RPMI7951 (cell line): ENCODE measurements around the gene OIP5. TPM values are rescaled to one million over a fixed set of nuclear protein-coding genes. Genes with fewer than 3 reads are reported as not detected.
A peak's percentile ranks its signal among the peaks of the same experiment; 100 is the strongest.
"Not testable (repeated sequence)": the region's sequence is repeated elsewhere in the genome, so short reads cannot be mapped to it uniquely, and the experiment has no call there.

ENCODE experiments used
- DNase-seq: peaks from one replicate; pipeline ENCODE4 v3.0.0-alpha.2; 2012; ENCODE audit warnings: low read depth
- total RNA-seq: library from RNA; depleted of rRNA; stranded (reverse); fragments of >200 nt; shearing (Covaris generic); gene quantifications from 2 replicates; pipeline ENCODE4 v1.2.3, GENCODE V29; 2014; rRNA removed

OIP5 gene
- total RNA-seq, result 64.2 and 92.3 TPM in 2 replicates

- DNase-seq, result peak; percentile 100
Measured at GRCh38 chr15:41332194-41333025, at the start of gene OIP5, which contains the start of gene NUSAP1. Gene OIP5, minus strand, starts transcription at chr15:41332591. Its CDS starts 30 bp downstream, at chr15:41332561. Gene NUSAP1, plus strand, starts transcription at chr15:41332881. Its CDS starts 77 bp downstream, at chr15:41332958.

GRCh38 chr15:41377978-41378377 is 45.6 kb upstream of the OIP5 start:
- DNase-seq, result no peak

DNA sequence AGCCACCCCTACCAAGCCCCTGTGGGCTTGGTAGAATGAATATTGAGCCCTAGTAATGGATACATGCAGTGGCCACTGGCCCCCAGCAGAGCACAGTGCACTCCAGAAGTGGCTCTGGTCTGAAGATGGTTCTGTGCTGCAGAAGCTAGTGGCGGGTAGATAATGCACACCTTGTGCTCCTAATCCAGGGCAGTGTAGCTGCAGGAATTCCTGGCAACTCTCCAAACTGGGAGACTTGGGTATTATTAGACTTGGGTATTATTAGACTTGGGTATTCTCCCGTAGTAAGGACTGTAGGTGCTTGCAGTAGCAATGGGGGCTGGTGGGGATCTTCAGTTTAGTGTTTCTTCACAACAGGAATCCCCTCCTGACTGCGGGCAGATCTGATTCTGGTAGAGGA is 35.0 kb upstream of the OIP5 start:
- DNase-seq, result peak; percentile 10

GRCh38 chr15:41354371-41354770 is 22.0 kb upstream of the OIP5 start:
- DNase-seq, result no peak

DNA sequence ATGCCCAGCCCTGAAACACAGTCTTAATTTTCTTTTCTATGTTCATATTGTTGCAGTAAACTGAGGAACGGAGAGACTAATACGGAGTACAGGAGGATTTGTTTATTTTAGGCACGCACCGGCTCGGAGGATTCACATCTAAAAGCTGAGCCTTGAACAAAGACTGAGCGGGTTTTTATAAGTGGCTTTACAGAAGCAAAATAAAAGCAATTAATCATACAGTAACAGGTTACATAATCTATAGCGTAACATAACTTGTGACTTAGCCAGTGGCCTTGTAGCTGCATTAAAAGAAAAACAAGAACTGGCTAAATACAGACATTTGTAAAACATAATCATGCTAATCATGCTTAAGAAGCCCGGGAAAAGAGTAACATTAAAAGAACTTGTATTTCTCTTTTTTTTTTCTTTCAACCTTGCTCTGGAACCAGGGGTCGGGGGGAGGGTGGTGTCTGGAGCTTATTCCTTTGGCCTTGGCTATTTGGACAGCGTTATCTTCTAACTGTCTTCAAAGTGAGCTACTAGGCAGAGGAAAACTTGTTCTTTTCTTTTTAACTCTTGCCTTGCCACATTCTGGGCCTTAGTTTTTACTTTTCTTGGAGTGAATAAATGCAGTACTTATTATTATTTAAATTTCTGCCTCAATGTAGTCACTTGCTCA is 17.8 kb upstream of the OIP5 start:
- DNase-seq, result no peak

DNA sequence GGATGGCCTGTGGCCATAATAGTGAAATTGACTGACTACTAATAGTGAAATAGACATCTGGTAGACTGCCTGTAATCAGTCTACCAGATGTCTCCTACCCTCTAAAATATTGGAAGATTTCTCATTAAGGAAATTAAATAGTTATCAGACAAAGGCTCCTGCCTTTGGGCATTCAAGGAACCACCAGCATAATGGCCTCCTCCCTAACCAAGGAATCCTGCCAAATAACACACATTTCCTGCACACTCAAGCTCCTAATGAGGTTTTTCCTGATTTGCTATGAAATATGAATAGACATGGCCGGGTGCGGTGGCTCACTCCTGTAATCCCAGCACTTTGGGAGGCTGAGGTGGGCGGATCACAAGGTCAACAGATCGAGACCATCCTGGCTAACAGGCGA is 14.8 kb upstream of the OIP5 start:
- no peak for DNase-seq

DNA sequence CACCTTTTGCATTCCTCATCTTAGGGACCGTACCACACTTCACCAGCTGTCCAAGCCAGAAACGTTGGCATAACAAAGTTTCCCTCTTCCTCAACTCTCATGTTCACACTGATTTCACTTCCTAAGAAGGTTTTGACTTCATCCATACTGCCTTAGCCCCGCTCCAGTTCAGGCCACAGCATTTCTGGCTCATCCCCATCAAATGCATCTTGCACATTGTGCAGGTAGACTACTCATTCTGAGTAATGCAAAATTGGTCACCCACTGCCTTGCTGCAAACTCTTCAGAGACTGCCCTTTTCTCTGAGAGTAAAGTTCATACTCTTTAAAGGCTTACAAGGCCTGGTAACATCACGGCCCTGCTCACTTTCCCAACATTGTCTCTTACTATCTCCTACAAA is 9.1 kb upstream of the OIP5 start:
- no peak for DNase-seq

DNA sequence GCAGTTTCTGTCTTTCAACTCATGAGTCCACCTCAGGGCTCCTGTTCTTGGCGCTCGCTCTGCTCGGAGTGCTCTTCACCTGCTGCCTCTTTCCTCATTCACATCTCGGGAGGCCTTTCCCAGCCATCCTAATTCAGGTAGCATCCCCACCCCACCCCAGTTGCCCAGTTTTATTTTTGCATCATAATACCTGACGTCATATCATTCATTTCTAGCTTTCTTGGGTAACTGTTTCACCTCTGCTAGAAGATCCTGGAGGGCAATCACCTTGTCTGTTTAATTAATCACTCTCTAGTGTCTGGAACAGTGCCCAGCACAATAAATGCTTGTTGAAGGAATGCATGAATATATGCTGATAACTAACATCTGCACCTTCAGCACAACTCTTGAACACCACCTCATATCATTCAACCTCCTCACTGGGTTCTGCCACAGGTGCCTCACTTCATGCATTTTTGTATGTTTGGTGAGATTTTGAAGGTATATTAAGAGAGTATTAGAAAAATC is 7.9 kb upstream of the OIP5 start:
- no peak for DNase-seq

GRCh38 chr15:41337631-41338522 is 5.5 kb upstream of the OIP5 start:
- DNase-seq, result peak; percentile 65

DNA sequence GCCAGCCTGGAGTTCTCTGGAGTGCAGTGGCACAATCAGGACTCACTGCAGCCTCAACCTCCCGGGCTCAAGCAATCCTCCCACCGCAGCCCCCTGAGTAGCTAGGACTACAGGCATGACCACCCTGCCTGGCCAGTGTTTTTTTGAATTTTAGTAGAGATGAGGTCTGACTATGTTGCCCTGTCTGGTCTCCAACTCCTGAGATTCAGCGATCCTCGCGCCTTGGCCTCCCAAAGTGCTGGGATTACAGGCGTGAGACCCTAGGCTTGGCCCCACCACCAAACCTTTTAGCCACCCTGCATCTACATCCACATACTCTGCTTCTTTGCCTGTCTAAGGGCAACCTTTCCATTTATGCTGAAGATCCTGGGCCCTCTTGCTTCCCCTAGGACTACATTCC is 4.7 kb upstream of the OIP5 start:
- DNase-seq, result no peak

DNA sequence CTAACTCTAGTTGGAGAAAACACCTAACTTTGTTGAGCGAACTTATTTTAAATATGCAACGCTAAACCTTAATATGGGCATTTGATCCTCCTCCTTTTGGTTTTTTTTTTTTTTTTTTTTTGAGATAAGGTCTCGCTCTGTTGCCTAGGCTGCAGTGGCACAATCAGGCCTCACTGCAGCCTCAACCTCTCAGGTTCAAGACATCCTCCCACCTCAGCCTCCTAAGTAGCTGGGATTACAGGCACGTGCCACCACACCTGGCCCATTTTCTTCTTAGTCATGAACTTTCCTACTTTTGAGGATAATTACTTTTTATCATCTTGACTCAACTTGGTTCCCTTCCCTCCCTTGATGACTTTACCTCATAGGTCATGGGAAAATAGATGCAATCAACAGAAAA is 4.2 kb upstream of the OIP5 start:
- DNase-seq, result no peak

- DNase-seq, result no peak
Measured at GRCh38 chr15:41334293-41335120, 2.1 kb upstream of the OIP5 start.

DNA sequence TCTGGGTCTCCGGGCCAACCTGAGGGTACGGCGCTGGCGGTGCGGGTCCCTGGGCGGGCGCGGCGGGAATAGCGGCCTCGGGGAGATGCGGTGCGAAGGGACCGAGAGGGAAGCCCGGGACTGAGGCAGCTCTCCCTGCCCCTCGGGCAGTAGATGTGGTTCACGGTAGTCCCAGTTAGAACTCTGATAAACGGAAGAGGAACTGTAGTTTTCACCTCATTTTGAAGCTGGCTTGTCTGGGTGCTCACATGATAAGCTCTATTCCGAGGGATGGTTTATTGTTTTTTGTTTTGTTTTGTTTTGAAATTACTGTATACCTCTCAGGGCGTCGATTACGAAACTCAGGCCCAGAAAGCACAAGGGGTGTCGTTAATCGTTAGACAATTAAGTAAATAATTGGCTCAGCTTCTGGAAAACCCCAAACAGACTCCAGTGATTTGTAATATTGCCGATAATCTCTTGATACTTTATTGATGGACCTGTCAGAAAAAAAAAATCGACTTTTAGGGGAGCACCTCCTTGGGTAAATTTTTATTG is 703 bp upstream of the OIP5 start:
- no peak for DNase-seq

DNA sequence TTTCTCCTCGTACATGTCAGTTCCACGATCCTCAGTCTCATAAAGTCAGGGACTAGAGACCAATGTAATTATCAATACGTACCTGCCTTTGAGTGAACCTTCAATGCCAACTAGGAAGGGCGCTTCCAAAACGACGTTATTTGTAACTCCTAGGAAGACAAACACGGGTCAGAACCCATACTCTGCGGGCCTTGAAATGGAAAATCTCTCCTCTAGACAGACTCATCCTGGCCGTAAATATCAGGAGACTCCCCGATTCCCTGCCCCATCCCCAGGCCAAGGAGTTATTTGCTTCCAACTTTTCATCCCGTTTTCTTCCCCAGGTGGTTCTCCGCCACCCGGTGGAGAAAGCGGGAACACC is 578 bp downstream of the OIP5 start:
- no peak for DNase-seq

GRCh38 chr15:41331281-41331680 is 1.1 kb downstream of the OIP5 start:
- no peak for DNase-seq

DNA sequence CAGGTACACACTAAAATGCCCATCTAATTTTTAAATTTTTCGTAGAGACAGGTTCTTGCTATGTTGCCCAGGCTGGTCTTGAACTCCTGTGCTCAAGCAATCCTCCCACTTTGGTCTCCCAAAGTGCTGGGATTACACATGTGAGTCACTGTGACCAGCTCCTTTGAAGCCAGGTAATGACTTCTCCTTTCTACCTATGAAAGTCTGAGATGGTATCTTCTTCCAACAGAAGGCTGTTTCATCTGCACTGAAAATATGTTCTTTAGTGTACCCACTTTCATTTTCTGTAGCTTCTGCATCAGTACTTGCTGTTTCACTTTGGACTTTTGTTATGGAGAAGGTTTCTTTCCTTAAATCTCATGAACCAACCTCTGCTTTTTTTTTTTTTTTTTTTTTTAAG is 8.8 kb downstream of the OIP5 start:
- no peak for DNase-seq

DNA sequence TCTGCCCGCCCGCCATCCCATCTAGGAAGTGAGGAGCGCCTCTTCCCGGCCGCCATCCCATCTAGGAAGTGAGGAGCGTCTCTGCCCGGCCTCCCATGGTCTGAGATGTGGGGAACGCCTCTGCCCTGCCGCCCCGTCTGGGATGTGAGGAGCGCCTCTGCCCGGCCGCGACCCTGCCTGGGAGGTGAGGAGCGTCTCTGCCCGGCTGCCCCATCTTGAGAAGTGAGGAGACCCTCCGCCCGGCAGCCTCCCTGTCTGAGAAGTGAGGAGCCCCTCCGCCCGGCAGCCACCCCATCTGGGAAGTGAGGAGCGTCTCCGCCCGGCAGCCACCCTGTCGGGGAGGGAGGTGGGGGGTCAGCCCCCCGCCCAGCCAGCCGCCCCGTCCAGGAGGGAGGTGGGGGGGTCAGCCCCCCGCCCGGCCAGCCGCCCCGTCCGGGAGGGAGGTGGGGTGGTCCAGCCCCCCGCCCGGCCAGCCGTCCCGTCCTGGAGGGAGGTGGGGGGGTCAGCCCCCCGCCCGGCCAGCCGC is 11.5 kb downstream of the OIP5 start:
- not testable (repeated sequence) for DNase-seq

- no peak for DNase-seq
Measured at GRCh38 chr15:41309226-41309905, 23.0 kb downstream of the OIP5 start.

GRCh38 chr15:41307679-41308078 is 24.7 kb downstream of the OIP5 start:
- no peak for DNase-seq
